K562 (cell line): ENCODE results near the gene NCOA4. TPM values are rescaled to one million over a fixed set of nuclear protein-coding genes. Genes with fewer than 3 reads are reported as not detected.
A peak's percentile ranks its signal among the peaks of the same experiment; 100 is the strongest.

Source experiments
- ARID1B ChIP-seq: fragments of 450-650 bp; IDR thresholded peaks from 2 replicates; pipeline ENCODE4 v1.6.1; 2016; ENCODE audit warnings: antibody characterized with exemption, mild to moderate bottlenecking, inconsistent platforms
- C11orf30 ChIP-seq: fragments of 450-650 bp; IDR thresholded peaks from 2 replicates; pipeline ENCODE4 v1.6.1; 2016; ENCODE audit warnings: low read depth, mild to moderate bottlenecking
- CHD2 ChIP-seq: IDR thresholded peaks from 2 replicates; pipeline ENCODE4 v1.6.1; 2011; ENCODE audit warnings: low read depth, low read length
- DPF2 ChIP-seq: fragments of 450-650 bp; IDR thresholded peaks from 2 replicates; pipeline ENCODE4 v1.6.1; 2016
- JUND ChIP-seq, 2 experiments: IDR thresholded peaks; 2 replicates in 1 of 2; 3 replicates in 1 of 2; pipeline ENCODE4 v1.6.1; 2011; ENCODE audit warnings: borderline replicate concordance in 2 of 2, low read depth in 2 of 2, low read length in 2 of 2, improper control_type of control experiment in 1 of 2, missing biosample characterization in 1 of 2, missing genetic modification characterization in 1 of 2, missing genetic modification reagents in 1 of 2
- L3MBTL2 ChIP-seq: fragments of 450-650 bp; IDR thresholded peaks from 2 replicates; pipeline ENCODE4 v1.6.1; 2016; ENCODE audit warnings: mild to moderate bottlenecking, moderate library complexity
- MAFG ChIP-seq: fragments of 450-650 bp; conservative IDR thresholded peaks from 2 replicates; pipeline ENCODE4 v1.6.1; 2016; ENCODE audit warnings: missing genetic modification characterization, missing compliant biosample characterization
- MAFK ChIP-seq: IDR thresholded peaks from 2 replicates; pipeline ENCODE4 v1.6.1; 2011; ENCODE audit warnings: low read length, improper control_type of control experiment
- NFE2 ChIP-seq: IDR thresholded peaks from 2 replicates; pipeline ENCODE4 v1.6.1; 2014; ENCODE audit warnings: antibody characterized with exemption, low read depth
- RBM17 ChIP-seq: fragments of 200-400 bp; formaldehyde crosslinking; IDR thresholded peaks from 2 replicates; pipeline ENCODE4 v1.6.1; 2017; ENCODE audit warnings: low read depth, mild to moderate bottlenecking, low read length, borderline replicate concordance
- SETDB1 ChIP-seq: IDR thresholded peaks from one replicate; pipeline ENCODE4 v1.6.1; 2012; ENCODE audit warnings: low read length, control low read depth, inconsistent platforms
- ZBTB17 ChIP-seq: fragments of 450-650 bp; formaldehyde crosslinking; IDR thresholded peaks from 2 replicates; pipeline ENCODE4 v1.4.0; 2020; ENCODE audit warnings: mild to moderate bottlenecking
- ZNF316 ChIP-seq: fragments of 450-650 bp; IDR thresholded peaks from 2 replicates; pipeline ENCODE4 v1.6.1; 2016
- ZNF785 ChIP-seq: fragments of 250-450 bp; sonication (Bioruptor Pico); IDR thresholded peaks from 2 replicates; pipeline ENCODE4 v1.4.0; 2020; ENCODE audit warnings: mild to moderate bottlenecking
- polyA plus RNA-seq, 8 experiments: library from polyadenylated mRNA; depleted of rRNA in 4 of 8; stranded (reverse) in 5 of 8; unstranded in 3 of 8; fragments of >200 nt; fragmentation: Nextera tagmentation in 2 of 8; fragmentation: Illumina TruSeq in 1 of 8; extraction: Ambion mirVana in 2 of 8; extraction: Trizol in 1 of 8; gene quantifications; 2 replicates each; pipeline versions ENCODE4 v1.2.1 to v1.2.3, GENCODE V29; 2011 to 2014; ENCODE audit warnings: inconsistent platforms in 1 of 8, missing spikeins in 1 of 8
- total RNA-seq, 7 experiments: library from RNA; depleted of rRNA in 6 of 7; stranded (reverse); fragments of >200 nt in 6 of 7; fragmentation: Illumina TruSeq in 2 of 7; extraction: Trizol in 2 of 7; gene quantifications; 2 replicates each; pipeline versions ENCODE4 v1.2.1 to v1.2.3, GENCODE V29; 2011 to 2021; ENCODE audit warnings: low replicate concordance in 1 of 7
- TF ChIP-seq, protein P1 (sequence below): fragments of 450-650 bp; IDR thresholded peaks from 2 replicates; pipeline ENCODE4 v1.6.1; 2017; ENCODE audit warnings: antibody characterized with exemption, mild to moderate bottlenecking
- TF ChIP-seq, protein P2 (sequence below), 2 experiments: fragments of 450-650 bp in 1 of 2; sonication (generic) in 1 of 2; formaldehyde crosslinking in 1 of 2; IDR thresholded peaks in 1 of 2; conservative IDR thresholded peaks in 1 of 2; 2 replicates each; pipeline versions ENCODE4 v1.6.1 to v1.8.1; 2016 to 2023; ENCODE audit warnings: mild to moderate bottlenecking in 2 of 2, moderate library complexity in 2 of 2, inconsistent platforms in 1 of 2, missing genetic modification reagents in 1 of 2
- TF ChIP-seq, protein P3 (sequence below): fragments of 250-450 bp; sonication (Bioruptor Pico); IDR thresholded peaks from 2 replicates; pipeline ENCODE4 v1.5.0; 2021

The NCOA4 gene
- total and polyA plus RNA-seq, 9 of the 15 experiments (the other 6 are each of a cell fraction or from before 2014, with no cell fraction given) = 89.8 to 283 (median 181) TPM

DNA sequence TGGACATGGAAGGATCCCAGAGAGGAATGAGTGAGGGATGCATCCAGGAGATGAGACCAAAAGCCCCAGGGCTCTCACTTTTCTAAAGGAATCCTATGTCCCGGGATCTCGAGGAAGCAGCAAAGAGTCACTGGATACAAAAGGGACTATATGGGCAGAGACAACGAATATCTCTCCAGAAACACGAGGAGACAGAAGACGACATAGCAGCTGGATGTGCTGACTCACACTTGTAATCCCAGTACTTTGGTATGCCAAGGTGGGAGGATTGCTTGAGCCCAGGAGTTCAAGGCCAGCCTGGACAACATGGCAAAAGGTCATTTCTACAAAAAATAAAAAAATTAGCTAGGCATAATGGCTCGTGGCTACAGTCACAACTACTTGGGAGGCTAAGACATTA lies 40.3 kb upstream of the NCOA4 start (continued):
- TF ChIP-seq L3MBTL2 = peak; percentile 79
- TF ChIP-seq, protein P1, sequence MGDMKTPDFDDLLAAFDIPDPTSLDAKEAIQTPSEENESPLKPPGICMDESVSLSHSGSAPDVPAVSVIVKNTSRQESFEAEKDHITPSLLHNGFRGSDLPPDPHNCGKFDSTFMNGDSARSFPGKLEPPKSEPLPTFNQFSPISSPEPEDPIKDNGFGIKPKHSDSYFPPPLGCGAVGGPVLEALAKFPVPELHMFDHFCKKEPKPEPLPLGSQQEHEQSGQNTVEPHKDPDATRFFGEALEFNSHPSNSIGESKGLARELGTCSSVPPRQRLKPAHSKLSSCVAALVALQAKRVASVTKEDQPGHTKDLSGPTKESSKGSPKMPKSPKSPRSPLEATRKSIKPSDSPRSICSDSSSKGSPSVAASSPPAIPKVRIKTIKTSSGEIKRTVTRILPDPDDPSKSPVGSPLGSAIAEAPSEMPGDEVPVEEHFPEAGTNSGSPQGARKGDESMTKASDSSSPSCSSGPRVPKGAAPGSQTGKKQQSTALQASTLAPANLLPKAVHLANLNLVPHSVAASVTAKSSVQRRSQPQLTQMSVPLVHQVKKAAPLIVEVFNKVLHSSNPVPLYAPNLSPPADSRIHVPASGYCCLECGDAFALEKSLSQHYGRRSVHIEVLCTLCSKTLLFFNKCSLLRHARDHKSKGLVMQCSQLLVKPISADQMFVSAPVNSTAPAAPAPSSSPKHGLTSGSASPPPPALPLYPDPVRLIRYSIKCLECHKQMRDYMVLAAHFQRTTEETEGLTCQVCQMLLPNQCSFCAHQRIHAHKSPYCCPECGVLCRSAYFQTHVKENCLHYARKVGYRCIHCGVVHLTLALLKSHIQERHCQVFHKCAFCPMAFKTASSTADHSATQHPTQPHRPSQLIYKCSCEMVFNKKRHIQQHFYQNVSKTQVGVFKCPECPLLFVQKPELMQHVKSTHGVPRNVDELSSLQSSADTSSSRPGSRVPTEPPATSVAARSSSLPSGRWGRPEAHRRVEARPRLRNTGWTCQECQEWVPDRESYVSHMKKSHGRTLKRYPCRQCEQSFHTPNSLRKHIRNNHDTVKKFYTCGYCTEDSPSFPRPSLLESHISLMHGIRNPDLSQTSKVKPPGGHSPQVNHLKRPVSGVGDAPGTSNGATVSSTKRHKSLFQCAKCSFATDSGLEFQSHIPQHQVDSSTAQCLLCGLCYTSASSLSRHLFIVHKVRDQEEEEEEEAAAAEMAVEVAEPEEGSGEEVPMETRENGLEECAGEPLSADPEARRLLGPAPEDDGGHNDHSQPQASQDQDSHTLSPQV = 0 out of 2 replicates have a peak, but pooled peaks have one; percentile 42
- TF ChIP-seq, protein P2, sequence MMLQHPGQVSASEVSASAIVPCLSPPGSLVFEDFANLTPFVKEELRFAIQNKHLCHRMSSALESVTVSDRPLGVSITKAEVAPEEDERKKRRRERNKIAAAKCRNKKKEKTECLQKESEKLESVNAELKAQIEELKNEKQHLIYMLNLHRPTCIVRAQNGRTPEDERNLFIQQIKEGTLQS (IDR thresholded peaks at IDR 0.05) = peak; percentile 21; the same call in 1 of the 2 replicates
- TF ChIP-seq, protein P2 (CRISPR knock-in tag; conservative IDR thresholded peaks at IDR 0.05) = no peak
- peak; percentile 42; the same call in 1 of the 2 replicates for TF ChIP-seq MAFK
- TF ChIP-seq, protein P3, sequence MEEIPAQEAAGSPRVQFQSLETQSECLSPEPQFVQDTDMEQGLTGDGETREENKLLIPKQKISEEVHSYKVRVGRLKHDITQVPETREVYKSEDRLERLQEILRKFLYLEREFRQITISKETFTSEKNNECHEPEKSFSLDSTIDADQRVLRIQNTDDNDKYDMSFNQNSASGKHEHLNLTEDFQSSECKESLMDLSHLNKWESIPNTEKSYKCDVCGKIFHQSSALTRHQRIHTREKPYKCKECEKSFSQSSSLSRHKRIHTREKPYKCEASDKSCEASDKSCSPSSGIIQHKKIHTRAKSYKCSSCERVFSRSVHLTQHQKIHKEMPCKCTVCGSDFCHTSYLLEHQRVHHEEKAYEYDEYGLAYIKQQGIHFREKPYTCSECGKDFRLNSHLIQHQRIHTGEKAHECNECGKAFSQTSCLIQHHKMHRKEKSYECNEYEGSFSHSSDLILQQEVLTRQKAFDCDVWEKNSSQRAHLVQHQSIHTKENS (CRISPR knock-in tag) = no peak
- no peak for TF ChIP-seq CHD2
- TF ChIP-seq C11orf30 = peak; percentile 86
- TF ChIP-seq ZNF316 = peak; percentile 85
- TF ChIP-seq JUND (IDR thresholded peaks at IDR 0.05; ENCODE audit: borderline replicate concordance, low read depth, low read length) = no peak
- TF ChIP-seq JUND (tag; IDR thresholded peaks at IDR 0.05; ENCODE audit: borderline replicate concordance, low read depth, low read length) = peak; percentile 41; the same call in 1 of the 3 replicates
- TF ChIP-seq MAFG = peak; percentile 81
- TF ChIP-seq ZNF785 (CRISPR knock-in tag) = no peak
- peak; percentile 76 for TF ChIP-seq NFE2
- no peak for TF ChIP-seq ZBTB17
- TF ChIP-seq RBM17 = no peak
- TF ChIP-seq DPF2 = 0 out of 2 replicates have a peak, but pooled peaks have one; percentile 24
- 0 out of 2 replicates have a peak, but pooled peaks have one; percentile 24 for TF ChIP-seq ARID1B
- TF ChIP-seq SETDB1 = no peak
